GM12878 (cell line): ENCODE results near the gene SKIDA1. TPM values are rescaled to one million over a fixed set of nuclear protein-coding genes. Genes with fewer than 3 reads are reported as not detected.
A peak's percentile ranks its signal among the peaks of the same experiment; 100 is the strongest.

ENCODE experiments used
- ASH2L ChIP-seq: fragments of 300-600, 200-600 bp; sonication (generic); IDR thresholded peaks from 2 replicates; pipeline ENCODE4 v1.6.1; 2017; ENCODE audit warnings: low read depth, mild to moderate bottlenecking, borderline replicate concordance
- ATF2 ChIP-seq: IDR thresholded peaks from 2 replicates; pipeline ENCODE4 v1.6.1; 2012; ENCODE audit warnings: low read length, inconsistent platforms
- BRCA1 ChIP-seq: IDR thresholded peaks from 2 replicates; pipeline ENCODE4 v1.6.1; 2011; ENCODE audit warnings: low read depth, low read length, improper control_type of control experiment
- CBFB ChIP-seq: IDR thresholded peaks from 2 replicates; pipeline ENCODE4 v1.6.1; 2016; ENCODE audit warnings: antibody characterized with exemption, low read depth
- CEBPB ChIP-seq, 2 experiments: fragments of 150-350 bp in 1 of 2; IDR thresholded peaks; 2 replicates each; pipeline ENCODE4 v1.6.1; 2012 to 2014; ENCODE audit warnings: low read depth in 2 of 2, low read length in 2 of 2, borderline replicate concordance in 1 of 2, inconsistent platforms in 1 of 2
- EP300 ChIP-seq, 2 experiments: fragments of 150-350 bp in 1 of 2; IDR thresholded peaks; 2 replicates each; pipeline ENCODE4 v1.6.1; 2011 to 2012; ENCODE audit warnings: low read depth in 2 of 2, low read length in 2 of 2, borderline replicate concordance in 1 of 2, improper control_type of control experiment in 1 of 2, inconsistent platforms in 1 of 2; ENCODE audit not compliant: control insufficient read depth in 1 of 2
- ETV6 ChIP-seq, 2 experiments: fragments of 450-650 bp in 1 of 2; IDR thresholded peaks in 1 of 2; conservative IDR thresholded peaks in 1 of 2; 2 replicates each; pipeline ENCODE4 v1.6.1; 2014; ENCODE audit warnings: antibody characterized with exemption in 1 of 2, borderline replicate concordance in 1 of 2, low read depth in 1 of 2, mild to moderate bottlenecking in 1 of 2, moderate library complexity in 1 of 2
- FOS ChIP-seq: IDR thresholded peaks from 3 replicates; pipeline ENCODE4 v1.6.1; 2011; ENCODE audit warnings: borderline replicate concordance; ENCODE audit not compliant: insufficient read length; ENCODE audit errors: extremely low read depth
- IKZF2 ChIP-seq, 2 experiments: fragments of 450-650 bp; IDR thresholded peaks; 2 replicates each; pipeline ENCODE4 v1.6.1; 2017; ENCODE audit warnings: mild to moderate bottlenecking in 2 of 2, moderate library complexity in 2 of 2
- MAX ChIP-seq: IDR thresholded peaks from 2 replicates; pipeline ENCODE4 v1.6.1; 2012; ENCODE audit warnings: low read depth, low read length, improper control_type of control experiment
- NFXL1 ChIP-seq: fragments of 450-650 bp; IDR thresholded peaks from 2 replicates; pipeline ENCODE4 v1.6.1; 2017; ENCODE audit warnings: antibody characterized with exemption, mild to moderate bottlenecking, borderline replicate concordance
- PBX3 ChIP-seq: IDR thresholded peaks from 2 replicates; pipeline ENCODE4 v1.6.1; 2011; ENCODE audit warnings: mild to moderate bottlenecking, low read depth, low read length, moderate library complexity; ENCODE audit not compliant: insufficient replicate concordance
- POLR2A ChIP-seq: IDR thresholded peaks from 2 replicates; pipeline ENCODE4 v1.6.1; 2011; ENCODE audit warnings: low read depth, mild to moderate bottlenecking, low read length
- POU2F2 ChIP-seq: IDR thresholded peaks from 3 replicates; pipeline ENCODE4 v1.6.1; 2011; ENCODE audit warnings: low read depth, mild to moderate bottlenecking, low read length, borderline replicate concordance
- RELA ChIP-seq: fragments of 450-650 bp; IDR thresholded peaks from 2 replicates; pipeline ENCODE4 v1.8.0; 2014; ENCODE audit warnings: borderline replicate concordance; ENCODE audit not compliant: partially characterized antibody
- ZBTB11 ChIP-seq: fragments of 450-650 bp; formaldehyde crosslinking; IDR thresholded peaks from 2 replicates; pipeline ENCODE4 v1.5.0; 2022; ENCODE audit warnings: mild to moderate bottlenecking, missing genetic modification characterization
- ZNF687 ChIP-seq: fragments of 450-650 bp; IDR thresholded peaks from 2 replicates; pipeline ENCODE4 v1.6.1; 2017; ENCODE audit warnings: mild to moderate bottlenecking, moderate library complexity
- ZSCAN29 ChIP-seq: fragments of 450-650 bp; IDR thresholded peaks from 2 replicates; pipeline ENCODE4 v1.6.1; 2017; ENCODE audit warnings: mild to moderate bottlenecking, moderate library complexity
- polyA plus RNA-seq, 11 experiments: library from polyadenylated mRNA; depleted of rRNA in 4 of 11; unstranded in 6 of 11; stranded (reverse) in 5 of 11; fragments of >200 nt; fragmentation: Nextera tagmentation in 4 of 11; fragmentation: Illumina TruSeq in 1 of 11; extraction: Ambion mirVana in 4 of 11; extraction: Trizol in 1 of 11; gene quantifications; 1 replicate in 1 of 11; 2 replicates in 10 of 11; pipeline versions ENCODE4 v1.2.1 to v1.2.3, GENCODE V29; 2011 to 2016; ENCODE audit warnings: inconsistent platforms in 2 of 11, missing spikeins in 2 of 11, low read depth in 1 of 11
- total RNA-seq, 4 experiments: library from RNA; depleted of rRNA in 3 of 4; stranded (reverse); fragments of >200 nt in 3 of 4; fragmentation: Illumina TruSeq in 1 of 4; extraction: Trizol in 1 of 4; gene quantifications; 2 replicates each; pipeline versions ENCODE4 v1.2.1 to v1.2.3, GENCODE V29; 2013 to 2021

SKIDA1 gene
- total and polyA plus RNA-seq, 10 of the 15 experiments (the other 5 are each of a cell fraction or from before 2014, with no cell fraction given): 0.05 to 0.90 (median 0.28) TPM

- TF ChIP-seq ZBTB11 (CRISPR knock-in tag) (no peak), POU2F2 (no peak), EP300 (IDR thresholded peaks at IDR 0.05; ENCODE audit: borderline replicate concordance in 1 of 2, control insufficient read depth in 1 of 2, low read depth in 2 of 2, low read length in 2 of 2) (no peak), CBFB (0 out of 2 replicates have a peak, but pooled peaks have one; percentile 31), CEBPB (IDR thresholded peaks at IDR 0.05; ENCODE audit: borderline replicate concordance in 1 of 2, low read depth in 2 of 2, low read length in 2 of 2) (no peak), ZSCAN29 (no peak), FOS (no peak), POLR2A (peak; percentile 90), IKZF2 (IDR thresholded peaks at IDR 0.05) (peak; percentile 76 to 79), ASH2L (no peak), ETV6 (conservative IDR thresholded peaks at IDR 0.05 in 1 of 2, IDR thresholded peaks at IDR 0.05 in 1 of 2; ENCODE audit: borderline replicate concordance in 1 of 2, low read depth in 1 of 2) (no peak), ZNF687 (peak; percentile 89), BRCA1 (no peak), PBX3 (no peak), MAX (no peak; the same call in 1 of the 2 replicates), NFXL1 (no peak), ATF2 (no peak), RELA (no peak)
Measured at GRCh38 chr10:21533467-21534279, 8.2 kb upstream of the SKIDA1 start, which contains the start of gene MLLT10 (continued).
